Mesodermal cell (in vitro differentiated cells): ENCODE results near the gene TCEA3.
A peak's percentile ranks its signal among the peaks of the same experiment; 100 is the strongest.
"Not testable (repeated sequence)": the region's sequence is repeated elsewhere in the genome, so short reads cannot be mapped to it uniquely, and the experiment has no call there.

Experiments
- H3K27ac ChIP-seq: 2 replicates; pipeline ENCODE4 v1.7.0; 2013; ENCODE audit warnings: mild to moderate bottlenecking, low read depth, low read length, moderate library complexity; ENCODE audit not compliant: severe bottlenecking
- H3K36me3 ChIP-seq: 2 replicates; pipeline ENCODE4 v1.7.1; 2013; ENCODE audit warnings: mild to moderate bottlenecking, low read length, moderate library complexity; ENCODE audit not compliant: control insufficient read depth, insufficient read depth
- H3K4me1 ChIP-seq: one replicate; pipeline ENCODE4 v1.7.1; 2013; ENCODE audit warnings: mild to moderate bottlenecking, low read length; ENCODE audit not compliant: insufficient read depth, control insufficient read depth, poor library complexity, severe bottlenecking
- H3K4me3 ChIP-seq: 2 replicates; pipeline ENCODE4 v1.7.0; 2013; ENCODE audit warnings: low read length, control low read depth, mild to moderate bottlenecking; ENCODE audit not compliant: insufficient read depth, poor library complexity, severe bottlenecking; ENCODE audit errors: extremely low read depth
- H3K9me3 ChIP-seq: 2 replicates; pipeline ENCODE4 v1.7.1; 2013; ENCODE audit warnings: mild to moderate bottlenecking, low read length, moderate library complexity; ENCODE audit not compliant: control insufficient read depth
- WGBS, 2 experiments: methylation state at CpG; one replicate each; pipeline ENCODE4 v1.1.5; 2013; ENCODE audit warnings: missing lambda C conversion rate in 2 of 2; ENCODE audit not compliant: insufficient coverage in 2 of 2; 5-methylcytosine and 5-hydroxymethylcytosine counted together

The TCEA3 gene

DNA sequence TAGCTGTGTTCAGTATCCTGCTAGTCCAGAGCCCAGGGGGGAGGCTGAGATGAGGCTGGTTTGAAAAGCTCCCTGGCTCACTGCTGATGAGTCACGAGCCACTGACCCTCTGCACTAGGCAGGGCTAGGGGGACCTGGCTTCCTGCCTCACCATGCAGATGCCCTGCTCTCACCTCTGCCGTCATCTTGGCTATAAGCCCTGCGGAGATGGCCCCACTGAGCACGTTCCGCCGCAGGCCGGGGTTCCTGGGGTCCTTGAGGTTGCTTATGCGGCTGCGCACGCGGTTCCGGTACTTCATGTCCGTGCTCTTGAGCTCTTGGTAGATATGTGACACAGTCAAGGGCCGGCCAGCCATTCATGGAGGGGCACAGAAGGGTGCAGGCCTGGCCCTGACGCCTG is 30.8 kb downstream of the TCEA3 start:
- Histone ChIP-seq H3K9me3 (no peaks in the 10 kb centered on the region), H3K4me3 (no peak overlapping the region), H3K4me1 (peaks cover 6% of the 10 kb centered on the region), H3K36me3 (no peaks in the 10 kb centered on the region), H3K27ac (peak overlapping the region; percentile 53)
- 94 to 98% methylated on average over 14 to 15 of the region's 15 CpGs for WGBS, 2 experiments

GRCh38 chr1:23392125-23392855 is 32.3 kb downstream of the TCEA3 start:
- H3K36me3 ChIP-seq, result no peaks in the 10 kb centered on the region
- WGBS, 2 experiments, result 60 to 90% methylated on average over 1 of the region's 2 CpGs
- no peak overlapping the region for H3K27ac ChIP-seq
- no peak overlapping the region for H3K4me3 ChIP-seq
- no peaks in the 10 kb centered on the region for H3K9me3 ChIP-seq
- peaks cover 6% of the 10 kb centered on the region for H3K4me1 ChIP-seq

GRCh38 chr1:23389837-23390321 is 34.7 kb downstream of the TCEA3 start:
- H3K9me3 ChIP-seq, result no peaks in the 10 kb centered on the region
- H3K27ac ChIP-seq, result no peak overlapping the region
- H3K4me3 ChIP-seq, result no peak overlapping the region
- H3K36me3 ChIP-seq, result no peaks in the 10 kb centered on the region
- WGBS, 2 experiments, result 63 to 66% methylated on average over 7 to 9 of the region's 9 CpGs
- H3K4me1 ChIP-seq, result peaks cover 15% of the 10 kb centered on the region

- no peak overlapping the region for H3K4me3 ChIP-seq
- no peaks in the 10 kb centered on the region for H3K36me3 ChIP-seq
- peaks cover 17% of the 10 kb centered on the region for H3K4me1 ChIP-seq
- peaks cover under 1% of the 10 kb centered on the region for H3K9me3 ChIP-seq
- H3K27ac ChIP-seq, result no peak overlapping the region
- 91 to 93% methylated on average over 8 of the region's 8 CpGs for WGBS, 2 experiments
These were observed 37.1 kb downstream of the TCEA3 start for GRCh38 chr1:23387494-23387893.

DNA sequence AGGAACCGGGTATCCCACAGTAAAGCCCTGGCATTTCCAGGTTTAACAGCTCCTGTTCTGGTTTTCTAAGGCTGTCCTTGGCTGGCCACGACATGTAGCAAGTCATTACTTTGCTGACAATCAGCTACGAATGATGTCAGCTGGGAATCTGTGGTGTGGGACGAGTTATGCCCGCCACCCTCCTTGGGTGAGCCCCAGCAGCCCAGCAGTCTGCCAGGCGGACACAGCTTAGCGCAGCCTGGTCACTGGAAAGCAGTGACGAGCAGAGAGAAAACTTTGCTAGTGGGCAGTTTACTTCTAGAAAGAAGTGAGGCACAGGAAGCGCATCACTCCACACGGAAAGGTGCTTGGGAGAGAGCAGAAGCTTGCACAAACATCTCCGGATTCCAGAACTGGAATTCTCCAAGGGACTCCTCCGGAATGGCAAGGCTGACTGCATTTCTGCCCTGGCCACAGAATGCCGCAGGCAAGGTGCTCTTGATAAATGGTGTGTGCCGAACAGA is 39.4 kb downstream of the TCEA3 start:
- Histone ChIP-seq H3K9me3 (peaks cover 3% of the 10 kb centered on the region), H3K27ac (peak overlapping the region; percentile 10), H3K4me3 (no peak overlapping the region), H3K36me3 (no peaks in the 10 kb centered on the region), H3K4me1 (peaks cover 17% of the 10 kb centered on the region)
- 87 to 91% methylated on average over 13 to 14 of the region's 14 CpGs for WGBS, 2 experiments

DNA sequence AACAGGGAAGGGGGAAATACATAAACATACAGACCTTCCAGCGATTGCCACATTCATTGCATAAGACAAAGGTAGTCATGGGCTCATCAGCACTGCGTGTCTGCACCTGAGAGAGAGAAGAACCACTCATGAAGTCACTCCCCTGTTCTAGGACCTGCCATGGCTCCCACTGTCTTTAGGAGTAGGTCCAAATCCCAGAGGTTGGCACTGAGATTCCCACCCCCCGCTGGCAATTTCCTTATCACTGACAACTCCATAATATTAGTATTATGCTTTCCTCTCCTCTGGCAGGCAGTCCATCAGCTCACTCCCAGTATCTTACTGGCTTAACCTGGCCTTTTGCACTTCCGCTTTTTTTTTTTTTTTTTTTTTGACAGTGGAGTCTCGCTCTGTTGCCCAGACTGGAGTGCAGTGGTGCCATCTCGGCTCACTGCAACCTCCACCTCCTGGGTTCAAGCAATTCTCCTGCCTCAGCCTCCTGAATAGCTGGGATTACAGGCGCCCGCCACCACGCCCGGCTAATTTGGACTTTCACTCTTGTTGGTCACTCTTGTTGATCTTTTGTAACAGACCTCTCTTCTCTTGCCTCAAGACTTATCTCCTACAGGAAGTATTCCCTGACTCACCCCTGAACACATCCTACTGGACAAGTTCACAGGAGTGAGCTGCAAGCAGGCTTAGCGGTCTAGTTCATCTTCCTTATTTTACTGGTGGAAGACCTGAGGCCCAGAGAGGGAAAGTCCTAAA is 40.1 kb downstream of the TCEA3 start:
- 77 to 89% methylated on average over 7 to 10 of the region's 11 CpGs for WGBS, 2 experiments
- peaks cover 3% of the 10 kb centered on the region for H3K9me3 ChIP-seq
- no peaks in the 10 kb centered on the region for H3K36me3 ChIP-seq
- peaks cover 17% of the 10 kb centered on the region for H3K4me1 ChIP-seq
- H3K27ac ChIP-seq, result peak overlapping the region; percentile 10
- H3K4me3 ChIP-seq, result no peak overlapping the region

- Histone ChIP-seq H3K4me1 (peaks cover 17% of the 10 kb centered on the region), H3K27ac (no peak overlapping the region), H3K9me3 (peaks cover 3% of the 10 kb centered on the region), H3K4me3 (no peak overlapping the region), H3K36me3 (no peaks in the 10 kb centered on the region)
- WGBS, 2 experiments, result 86 to 89% methylated on average over 6 to 7 of the region's 8 CpGs
These were observed 40.8 kb downstream of the TCEA3 start for GRCh38 chr1:23383577-23384311.

- WGBS, 2 experiments, result 79 to 85% methylated on average over 3 of the region's 5 CpGs
- peaks cover 3% of the 10 kb centered on the region for H3K9me3 ChIP-seq
- peaks cover 25% of the 10 kb centered on the region for H3K4me1 ChIP-seq
- H3K4me3 ChIP-seq, result no peak overlapping the region
- H3K27ac ChIP-seq, result no peak overlapping the region
- H3K36me3 ChIP-seq, result no peaks in the 10 kb centered on the region
These were observed 43.2 kb downstream of the TCEA3 start for GRCh38 chr1:23381233-23381885.

DNA sequence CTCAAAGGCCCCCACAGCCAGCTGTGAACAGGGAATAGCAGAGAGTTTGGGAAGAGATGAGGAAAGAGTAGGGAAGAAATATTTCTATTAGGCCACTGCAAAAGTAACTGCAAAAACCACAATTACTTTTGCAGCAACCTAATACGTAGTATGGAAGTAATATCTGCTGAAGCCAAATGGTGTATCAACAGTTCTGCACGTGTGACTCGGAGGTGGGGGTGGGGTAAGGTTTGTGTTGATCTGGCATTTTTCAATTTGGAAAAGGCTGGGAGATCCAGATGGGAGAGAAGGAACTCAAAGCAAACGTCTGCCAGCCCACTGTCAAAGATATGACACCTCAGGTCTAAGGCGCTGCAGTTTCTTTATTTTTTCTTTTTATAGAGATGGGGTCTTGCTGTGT is 43.8 kb downstream of the TCEA3 start:
- WGBS, 2 experiments, result 74 to 80% methylated on average over 3 to 4 of the region's 5 CpGs
- H3K4me3 ChIP-seq, result no peak overlapping the region
- H3K9me3 ChIP-seq, result peaks cover 3% of the 10 kb centered on the region

DNA sequence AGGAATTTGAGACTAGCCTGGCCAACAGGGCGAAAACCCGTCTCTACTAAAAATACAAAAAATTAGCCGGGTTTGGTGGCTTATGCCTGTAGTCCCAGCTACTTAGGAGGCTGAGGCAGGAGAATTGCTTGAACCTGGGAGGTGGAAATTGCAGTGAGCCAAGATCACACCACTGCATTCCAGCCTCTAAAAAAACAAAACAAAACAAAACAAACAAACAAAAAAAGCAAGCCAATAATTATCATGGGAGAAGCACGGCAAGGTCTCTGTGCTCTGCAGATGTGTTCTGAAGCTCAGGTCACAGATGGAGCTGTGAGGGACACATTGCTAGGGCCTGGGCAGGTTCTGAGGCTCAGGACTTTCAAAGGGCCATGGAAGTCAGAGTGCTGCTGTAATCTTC is 44.3 kb downstream of the TCEA3 start:
- not testable (repeated sequence) for H3K27ac ChIP-seq, H3K36me3 ChIP-seq, H3K9me3 ChIP-seq, H3K4me3 ChIP-seq
- H3K4me1 ChIP-seq, result peaks cover 17% of the 10 kb centered on the region
- 55 to 59% methylated on average over 1 to 3 of the region's 4 CpGs for WGBS, 2 experiments

More for the DNA sequence above, 43.8 kb downstream of the TCEA3 start:
- H3K36me3 ChIP-seq, result no peaks in the 10 kb centered on the region
- H3K4me1 ChIP-seq, result peaks cover 22% of the 10 kb centered on the region
- H3K27ac ChIP-seq, result no peak overlapping the region
